Keratinocyte (primary cell): ENCODE results near the gene TRAPPC3L. TPM values are rescaled to one million over a fixed set of nuclear protein-coding genes. Genes with fewer than 3 reads are reported as not detected.

Source experiments
- DNase-seq: peaks from one replicate; pipeline ENCODE4 v3.0.0-alpha.2; 2011; ENCODE audit warnings: low read depth, missing footprints, low spot score
- FAIRE-seq: peaks from 2 replicates; lab custom pipeline; 2011; peaks lifted over from hg19 to GRCh38; lab: Jason Lieb, UNC
- H2AFZ ChIP-seq: 2 replicates; pipeline ENCODE4 v1.6.0; 2012; ENCODE audit warnings: low read length, control low read depth, inconsistent platforms; ENCODE audit not compliant: control insufficient read depth
- H3K27ac ChIP-seq: 2 replicates; pipeline ENCODE4 v1.5.1; 2011; ENCODE audit warnings: low read length; ENCODE audit not compliant: control insufficient read depth, insufficient read depth
- H3K27me3 ChIP-seq: 3 replicates; pipeline ENCODE4 v1.6.0; 2011; ENCODE audit warnings: low read length; ENCODE audit not compliant: control insufficient read depth, insufficient read depth; ENCODE audit errors: extremely low read depth
- H3K36me3 ChIP-seq, 2 experiments: 2 replicates in 1 of 2; 3 replicates in 1 of 2; pipeline ENCODE4 v1.5.1; 2011; ENCODE audit warnings: low read length in 2 of 2, mild to moderate bottlenecking in 1 of 2; ENCODE audit not compliant: control insufficient read depth in 2 of 2, insufficient read depth in 2 of 2; ENCODE audit errors: extremely low read depth in 1 of 2
- H3K4me1 ChIP-seq: 3 replicates; pipeline ENCODE4 v1.5.1; 2011; ENCODE audit warnings: low read length; ENCODE audit not compliant: control insufficient read depth, insufficient read depth; ENCODE audit errors: extremely low read depth
- H3K4me2 ChIP-seq: 3 replicates; pipeline ENCODE4 v1.6.0; 2011; ENCODE audit warnings: low read depth, low read length; ENCODE audit not compliant: control insufficient read depth, insufficient read depth; ENCODE audit errors: extremely low read depth
- H3K4me3 ChIP-seq, 3 experiments: fragments of 200-600 bp in 1 of 3; sonication (generic) in 1 of 3; 2 replicates in 2 of 3; 3 replicates in 1 of 3; pipeline ENCODE4 v1.5.1; 2011 to 2016; ENCODE audit warnings: low read length in 3 of 3, mild to moderate bottlenecking in 3 of 3, control low read depth in 2 of 3, inconsistent platforms in 1 of 3, low read depth in 1 of 3, mixed read lengths in 1 of 3, mixed run types in 1 of 3, moderate library complexity in 1 of 3; ENCODE audit not compliant: control insufficient read depth in 2 of 3, insufficient read depth in 2 of 3; ENCODE audit errors: extremely low read depth in 1 of 3
- H3K79me2 ChIP-seq: 2 replicates; pipeline ENCODE4 v1.6.0; 2012; ENCODE audit warnings: low read length; ENCODE audit not compliant: control insufficient read depth, insufficient read depth
- H3K9ac ChIP-seq: 3 replicates; pipeline ENCODE4 v1.6.0; 2011; ENCODE audit warnings: low read length; ENCODE audit not compliant: control insufficient read depth, insufficient read depth; ENCODE audit errors: extremely low read depth
- H3K9me1 ChIP-seq: 3 replicates; pipeline ENCODE4 v1.6.0; 2011; ENCODE audit warnings: low read length; ENCODE audit not compliant: control insufficient read depth, insufficient read depth; ENCODE audit errors: extremely low read depth
- H3K9me3 ChIP-seq: 2 replicates; pipeline ENCODE4 v1.5.1; 2012; ENCODE audit warnings: low read depth, low read length; ENCODE audit not compliant: control insufficient read depth
- H4K20me1 ChIP-seq: 3 replicates; pipeline ENCODE4 v1.6.0; 2011; ENCODE audit warnings: low read length; ENCODE audit not compliant: control insufficient read depth, insufficient read depth; ENCODE audit errors: extremely low read depth
- EZH2 ChIP-seq: IDR thresholded peaks from one replicate; pipeline ENCODE4 v1.6.1; 2012; ENCODE audit warnings: inconsistent platforms, mild to moderate bottlenecking, low read length, moderate library complexity
- dilution Hi-C: fragments of 300-500 bp; cut with MboI; formaldehyde crosslinking; loops from one replicate; pipeline ENCODE4 v1.7.0; 2020; ENCODE audit warnings: low sequenced_read_pairs; ENCODE audit not compliant: extremely low pct_ligation_motif_present
- polyA plus RNA-seq, 5 experiments: library from polyadenylated mRNA; depleted of rRNA in 3 of 5; stranded (reverse) in 3 of 5; stranded (forward) in 1 of 5; unstranded in 1 of 5; fragments of >200 nt; gene quantifications; 1 replicate in 1 of 5; 2 replicates in 3 of 5; 3 replicates in 1 of 5; pipeline versions ENCODE4 v1.2.1 to v1.2.3, GENCODE V29; 2011 to 2012; ENCODE audit warnings: missing spikeins in 2 of 5, low read depth in 1 of 5, low replicate concordance in 1 of 5
- TF ChIP-seq, protein P1 (sequence below), 3 experiments: IDR thresholded peaks in 1 of 3; conservative IDR thresholded peaks in 1 of 3; optimal IDR thresholded peaks in 1 of 3; 2 replicates in 2 of 3; 3 replicates in 1 of 3; pipeline versions ENCODE3 to v1.5.1; 2011; ENCODE audit warnings: low read length in 3 of 3, mild to moderate bottlenecking in 3 of 3, moderate library complexity in 2 of 3, control low read depth in 1 of 3, inconsistent platforms in 1 of 3; ENCODE audit not compliant: insufficient read depth in 2 of 3; ENCODE audit errors: extremely low read depth in 1 of 3

TRAPPC3L gene
- polyA plus RNA-seq, 1 donor (not counting 4 experiments of a cell fraction or from before 2014, with no cell fraction given): 0.31 TPM

- H3K27me3 ChIP-seq: no peaks in the 10 kb centered on the region
- H3K79me2 ChIP-seq: no peaks in the 10 kb centered on the region
- H4K20me1 ChIP-seq: no peaks in the 10 kb centered on the region
- FAIRE-seq: no peak
- no peak overlapping the region for H3K9ac ChIP-seq
- H3K27ac ChIP-seq: no peak overlapping the region
- H2AFZ ChIP-seq: no peak overlapping the region
- no peak for TF ChIP-seq EZH2
- TF ChIP-seq, protein P1, sequence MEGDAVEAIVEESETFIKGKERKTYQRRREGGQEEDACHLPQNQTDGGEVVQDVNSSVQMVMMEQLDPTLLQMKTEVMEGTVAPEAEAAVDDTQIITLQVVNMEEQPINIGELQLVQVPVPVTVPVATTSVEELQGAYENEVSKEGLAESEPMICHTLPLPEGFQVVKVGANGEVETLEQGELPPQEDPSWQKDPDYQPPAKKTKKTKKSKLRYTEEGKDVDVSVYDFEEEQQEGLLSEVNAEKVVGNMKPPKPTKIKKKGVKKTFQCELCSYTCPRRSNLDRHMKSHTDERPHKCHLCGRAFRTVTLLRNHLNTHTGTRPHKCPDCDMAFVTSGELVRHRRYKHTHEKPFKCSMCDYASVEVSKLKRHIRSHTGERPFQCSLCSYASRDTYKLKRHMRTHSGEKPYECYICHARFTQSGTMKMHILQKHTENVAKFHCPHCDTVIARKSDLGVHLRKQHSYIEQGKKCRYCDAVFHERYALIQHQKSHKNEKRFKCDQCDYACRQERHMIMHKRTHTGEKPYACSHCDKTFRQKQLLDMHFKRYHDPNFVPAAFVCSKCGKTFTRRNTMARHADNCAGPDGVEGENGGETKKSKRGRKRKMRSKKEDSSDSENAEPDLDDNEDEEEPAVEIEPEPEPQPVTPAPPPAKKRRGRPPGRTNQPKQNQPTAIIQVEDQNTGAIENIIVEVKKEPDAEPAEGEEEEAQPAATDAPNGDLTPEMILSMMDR (optimal IDR thresholded peaks at IDR 0.05 in 1 of 3, IDR thresholded peaks at IDR 0.05 in 1 of 3, conservative IDR thresholded peaks at IDR 0.05 in 1 of 3; ENCODE audit: extremely low read depth in 1 of 3, insufficient read depth in 2 of 3, low read length in 3 of 3): no peak
- H3K4me3 ChIP-seq: no peak overlapping the region
- H3K4me2 ChIP-seq: no peak overlapping the region
- DNase-seq: no peak
- no peaks in the 10 kb centered on the region for H3K36me3 ChIP-seq
- H3K4me1 ChIP-seq: no peaks in the 10 kb centered on the region
- H3K9me1 ChIP-seq: no peaks in the 10 kb centered on the region
- dilution Hi-C loops: no loop called here
- no peaks in the 10 kb centered on the region for H3K9me3 ChIP-seq
These were observed 53.0 kb downstream of the TRAPPC3L start for GRCh38 chr6:116492331-116493067.

- dilution Hi-C loops: no loop called here
- Histone ChIP-seq H4K20me1 (no peaks in the 10 kb centered on the region), H3K27ac (no peak overlapping the region), H3K9me3 (no peaks in the 10 kb centered on the region), H3K79me2 (no peaks in the 10 kb centered on the region), H3K4me1 (no peaks in the 10 kb centered on the region), H3K36me3 (no peaks in the 10 kb centered on the region), H3K27me3 (no peaks in the 10 kb centered on the region), H3K4me2 (no peak overlapping the region), H3K9ac (no peak overlapping the region), H3K4me3 (no peak overlapping the region), H2AFZ (no peak overlapping the region), H3K9me1 (no peaks in the 10 kb centered on the region)
- TF ChIP-seq EZH2: no peak
- TF ChIP-seq, protein P1 (optimal IDR thresholded peaks at IDR 0.05 in 1 of 3, IDR thresholded peaks at IDR 0.05 in 1 of 3, conservative IDR thresholded peaks at IDR 0.05 in 1 of 3; ENCODE audit: extremely low read depth in 1 of 3, insufficient read depth in 2 of 3, low read length in 3 of 3): no peak
- no peak for DNase-seq
- FAIRE-seq: no peak
These were observed 53.7 kb downstream of the TRAPPC3L start for GRCh38 chr6:116491610-116492330.
